Prostate gland (tissue), 2 donors: ENCODE measurements around the gene GALNT14. TPM values are rescaled to one million over a fixed set of nuclear protein-coding genes. Genes with fewer than 3 reads are reported as not detected.

Source experiments
- DNase-seq: peaks from one replicate; pipeline ENCODE4 v3.0.0-alpha.2; 2019; ENCODE audit warnings: low spot score
- H3K27ac ChIP-seq, 2 donors: fragments of 200-600 bp; sonication (generic); 2 replicates each; pipeline ENCODE4 v1.5.1; 2017 to 2019
- H3K27me3 ChIP-seq: fragments of 200-600 bp; sonication (generic); replicated peaks from 2 replicates; pipeline ENCODE4 v1.5.1; 2019; ENCODE audit not compliant: insufficient read depth
- H3K36me3 ChIP-seq, 2 donors: fragments of 200-600 bp; sonication (generic); 1 replicate in 1 of 2; 2 replicates in 1 of 2; pipeline versions ENCODE4 v1.5.1 to v1.8.1; 2017 to 2019
- H3K4me1 ChIP-seq: fragments of 200-600 bp; sonication (generic); replicated peaks from 2 replicates; pipeline ENCODE4 v1.5.1; 2019
- H3K4me3 ChIP-seq, 2 donors: fragments of 200-600 bp; sonication (generic); 2 replicates each; pipeline ENCODE4 v1.5.1; 2017 to 2019
- H3K9me3 ChIP-seq: fragments of 200-600 bp; sonication (generic); 2 replicates; pipeline ENCODE4 v1.5.1; 2017
- CTCF ChIP-seq, 4 experiments: fragments of 200-600 bp in 2 of 4; fragments of 450-650 bp in 2 of 4; sonication (generic) in 2 of 4; IDR thresholded peaks; 1 replicate in 3 of 4; 2 replicates in 1 of 4; pipeline ENCODE4 v1.5.1; 2016 to 2019; ENCODE audit warnings: antibody characterized with exemption in 4 of 4, mild to moderate bottlenecking in 2 of 4, moderate library complexity in 2 of 4
- POLR2A ChIP-seq: fragments of 450-650 bp; IDR thresholded peaks from one replicate; pipeline ENCODE4 v1.6.1; 2016; ENCODE audit warnings: antibody characterized with exemption, mild to moderate bottlenecking
- POLR2AphosphoS5 ChIP-seq: sonication (generic); formaldehyde crosslinking; IDR thresholded peaks from one replicate; pipeline ENCODE4 v1.6.1; 2017; ENCODE audit warnings: antibody characterized with exemption
- WGBS: methylation state at CpG from one replicate; pipeline ENCODE4 v1.1.5; 2018; 5-methylcytosine and 5-hydroxymethylcytosine counted together
- intact Hi-C: fragments of 100-400 bp; cut with DNase I; formaldehyde crosslinking; loops from one replicate; pipeline ENCODE4 v1.14.2; 2022
- total RNA-seq, 2 donors: library from RNA; depleted of rRNA; stranded (reverse); fragments of >200 nt; gene quantifications; one replicate each; pipeline ENCODE4 v1.1.0, GENCODE V29; 2016

Gene GALNT14
- total RNA-seq, 2 donors from 2014 or later: 0.59 to 15.5 TPM

GRCh38 chr2:30903326-30903725 is 234.9 kb downstream of the GALNT14 start:
- 97% methylated on average over 5 of the region's 5 CpGs for WGBS
- H3K27ac ChIP-seq: no peak overlapping the region
- H3K9me3 ChIP-seq: no peaks in the 10 kb centered on the region
- H3K4me3 ChIP-seq: no peak overlapping the region
- H3K4me1 ChIP-seq: no peaks in the 10 kb centered on the region
- TF ChIP-seq CTCF (IDR thresholded peaks at IDR 0.05) (no peak), POLR2A (no peak), POLR2AphosphoS5 (no peak)
- intact Hi-C loops: no loop called here
- DNase-seq: no peak
- H3K36me3 ChIP-seq: no peaks in the 10 kb centered on the region
- no peaks in the 10 kb centered on the region for H3K27me3 ChIP-seq

GRCh38 chr2:30900381-30900780 is 237.9 kb downstream of the GALNT14 start:
- H3K4me1 ChIP-seq: no peaks in the 10 kb centered on the region
- 64% methylated on average over 5 of the region's 5 CpGs for WGBS
- TF ChIP-seq CTCF (IDR thresholded peaks at IDR 0.05): no peak
- TF ChIP-seq POLR2A: no peak
- TF ChIP-seq POLR2AphosphoS5: no peak
- H3K36me3 ChIP-seq: no peaks in the 10 kb centered on the region
- intact Hi-C loops: no loop called here
- H3K9me3 ChIP-seq: no peaks in the 10 kb centered on the region
- no peak overlapping the region for H3K4me3 ChIP-seq
- no peak overlapping the region for H3K27ac ChIP-seq
- DNase-seq: no peak
- no peaks in the 10 kb centered on the region for H3K27me3 ChIP-seq

- 88% methylated on average over 14 of the region's 14 CpGs for WGBS
- TF ChIP-seq CTCF (IDR thresholded peaks at IDR 0.05) (no peak), POLR2A (no peak), POLR2AphosphoS5 (no peak)
- H3K27ac ChIP-seq: no peak overlapping the region
- intact Hi-C loops: no loop called here
- no peaks in the 10 kb centered on the region for H3K36me3 ChIP-seq
- DNase-seq: no peak
- H3K4me3 ChIP-seq: no peak overlapping the region
- H3K27me3 ChIP-seq: no peaks in the 10 kb centered on the region
- H3K4me1 ChIP-seq: no peaks in the 10 kb centered on the region
- no peaks in the 10 kb centered on the region for H3K9me3 ChIP-seq
These were observed 238.7 kb downstream of the GALNT14 start for GRCh38 chr2:30899516-30900054.

- no peaks in the 10 kb centered on the region for H3K27me3 ChIP-seq
- intact Hi-C loops: no loop called here
- no peaks in the 10 kb centered on the region for H3K9me3 ChIP-seq
- H3K4me3 ChIP-seq: no peak overlapping the region
- H3K27ac ChIP-seq: no peak overlapping the region
- DNase-seq: no peak
- TF ChIP-seq CTCF (IDR thresholded peaks at IDR 0.05) (no peak), POLR2A (no peak), POLR2AphosphoS5 (no peak)
- 92% methylated on average over 13 of the region's 13 CpGs for WGBS
- H3K4me1 ChIP-seq: no peaks in the 10 kb centered on the region
- no peaks in the 10 kb centered on the region for H3K36me3 ChIP-seq
These were observed 240.7 kb downstream of the GALNT14 start for GRCh38 chr2:30897539-30897938.

GRCh38 chr2:30894498-30895119 is 243.6 kb downstream of the GALNT14 start:
- TF ChIP-seq POLR2A: no peak
- H3K9me3 ChIP-seq: no peaks in the 10 kb centered on the region
- H3K4me1 ChIP-seq: no peaks in the 10 kb centered on the region
- 71% methylated on average over 5 of the region's 5 CpGs for WGBS
- no peak overlapping the region for H3K27ac ChIP-seq
- no peak for DNase-seq
- no peaks in the 10 kb centered on the region for H3K36me3 ChIP-seq
- no peak overlapping the region for H3K4me3 ChIP-seq
- H3K27me3 ChIP-seq: no peaks in the 10 kb centered on the region
- intact Hi-C loops: no loop called here
